ELR (cell line): ENCODE results near the gene TMEM108.

Experiments used
- DNase-seq: peaks from one replicate; pipeline ENCODE4 v3.0.0-alpha.2; 2015; ENCODE audit warnings: low read depth

Gene TMEM108

DNA sequence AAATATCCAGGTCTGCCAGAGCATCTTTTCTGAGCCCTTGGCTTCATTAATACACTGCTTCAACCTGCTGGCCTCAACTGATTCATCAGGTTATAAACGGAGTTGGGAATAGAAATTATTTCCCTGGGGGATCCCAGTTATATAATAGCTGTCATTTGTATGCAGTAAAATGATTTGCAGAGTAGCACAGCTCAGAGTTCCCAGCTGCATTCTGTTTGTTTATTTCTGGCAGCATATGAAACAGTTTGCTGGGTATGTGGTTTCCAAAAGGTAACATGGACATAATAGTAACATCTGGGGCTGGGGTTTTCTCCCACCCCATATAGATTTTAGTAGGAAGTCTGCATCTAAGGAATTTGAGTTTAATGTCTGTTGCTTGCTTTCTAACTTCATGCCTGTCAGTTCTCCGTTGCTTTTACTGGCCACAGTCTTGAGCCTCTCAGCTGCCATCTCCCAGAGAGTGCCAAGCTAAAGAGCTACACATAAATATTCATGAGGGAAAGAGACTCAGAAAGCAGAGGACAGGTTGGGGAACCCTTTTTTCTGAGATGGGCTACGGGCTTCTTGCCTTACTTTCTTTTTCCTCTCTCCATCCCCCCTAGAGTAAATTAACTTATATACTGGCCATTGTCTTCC, 124.6 kb downstream of the TMEM108 start:
- DNase-seq: no peak

DNA sequence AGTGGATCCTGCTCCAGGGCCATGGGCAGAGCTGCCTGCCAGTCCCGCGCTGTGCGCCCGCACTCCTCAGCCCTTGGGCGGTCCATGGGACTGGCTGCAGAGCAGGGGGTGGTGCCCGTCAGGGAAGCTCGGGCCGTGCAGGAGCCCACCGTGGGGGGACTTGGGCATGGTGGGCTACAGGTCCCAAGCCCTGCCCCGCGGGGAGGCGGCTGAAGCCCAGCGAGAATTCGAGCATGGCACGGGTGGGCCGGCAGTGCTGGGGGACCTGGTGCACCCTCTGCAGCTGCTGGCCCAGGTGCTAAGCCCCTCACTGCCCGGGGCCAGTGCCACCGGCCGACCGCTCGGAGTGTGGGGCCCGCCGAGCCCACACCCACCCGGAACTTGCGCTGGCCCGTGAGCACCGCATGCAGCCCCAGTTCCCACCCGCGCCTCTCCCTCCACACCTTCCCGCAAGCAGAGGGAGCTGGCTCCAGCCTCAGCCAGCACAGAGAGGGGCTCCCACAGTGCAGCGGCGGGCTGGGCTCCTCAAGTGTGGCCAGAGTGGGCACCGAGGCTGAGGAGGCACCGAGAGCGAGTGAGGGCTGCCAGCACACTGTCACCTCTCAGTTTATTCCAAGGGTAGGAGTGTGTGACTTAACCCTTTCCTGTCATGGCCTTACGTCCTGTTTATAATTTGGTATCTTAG, 129.3 kb downstream of the TMEM108 start:
- no peak for DNase-seq

DNA sequence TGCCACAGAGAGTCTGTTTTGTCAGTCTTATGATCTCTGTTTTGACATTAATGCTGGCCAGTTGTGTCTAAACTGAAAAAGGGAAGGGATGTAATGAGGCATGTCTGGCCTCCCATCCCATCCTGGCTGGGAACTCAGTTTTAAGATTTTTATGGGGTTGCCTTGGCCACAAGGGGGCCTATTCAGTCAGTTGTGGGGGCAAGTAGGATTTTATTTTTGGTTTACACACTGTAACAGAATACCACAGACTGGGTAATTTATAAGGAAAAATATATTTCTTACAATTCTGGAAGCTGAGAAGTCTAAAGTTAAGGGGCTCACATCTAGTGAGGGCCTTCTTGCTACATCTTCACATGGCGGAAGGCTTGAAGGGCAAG, 129.8 kb downstream of the TMEM108 start:
- DNase-seq: no peak

DNA sequence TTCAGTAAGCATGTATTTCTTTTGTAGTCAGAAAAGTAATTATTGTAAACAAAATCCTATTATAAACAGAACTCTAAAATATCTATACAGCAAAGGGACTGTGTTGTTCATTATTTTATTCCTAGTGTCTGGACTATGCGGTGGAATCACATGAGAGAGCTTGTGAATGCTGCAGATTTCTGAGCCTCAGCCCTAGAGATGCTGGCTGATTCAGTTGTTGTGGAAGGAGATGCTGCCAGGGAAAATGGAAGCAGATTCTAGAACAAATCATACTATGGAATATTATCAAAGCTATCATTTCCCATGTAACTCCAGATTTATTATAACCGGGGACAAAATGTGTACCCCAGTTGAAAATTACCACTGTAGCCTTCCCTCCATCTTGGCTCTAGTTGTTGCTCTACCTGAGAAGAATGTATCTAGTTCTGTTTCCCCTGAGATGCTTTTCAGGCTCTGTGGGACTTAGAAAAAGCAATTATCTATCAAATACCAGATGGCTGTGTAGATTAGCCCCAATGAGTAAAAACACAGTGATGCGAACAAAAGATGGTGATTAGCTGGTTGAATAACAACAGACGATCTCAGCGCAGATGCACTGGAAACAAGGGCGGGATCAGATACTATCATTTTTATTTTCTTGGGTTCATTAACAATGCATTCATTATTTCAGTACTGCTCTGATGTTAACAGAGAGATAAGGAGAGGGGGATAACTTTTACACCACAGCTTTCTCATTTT, 131.3 kb downstream of the TMEM108 start:
- no peak for DNase-seq

DNA sequence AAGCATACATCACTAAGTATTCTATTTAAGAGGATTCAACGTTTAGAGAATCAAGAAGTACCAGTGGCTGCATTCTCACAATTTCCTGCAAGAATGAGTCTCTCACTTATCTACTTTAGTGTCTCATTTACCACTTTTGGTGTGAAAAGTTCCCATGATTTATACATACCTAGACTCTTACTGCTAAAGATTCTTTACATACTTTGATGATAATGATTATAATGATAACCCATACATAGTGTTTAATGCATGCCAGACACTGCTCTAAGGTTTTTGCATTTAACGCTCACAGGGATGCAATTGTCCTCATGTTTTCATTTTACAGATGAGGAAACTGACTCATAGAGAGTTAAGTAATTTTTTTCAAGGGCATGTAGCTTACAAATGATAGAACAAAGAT, 133.6 kb downstream of the TMEM108 start:
- no peak for DNase-seq

DNA sequence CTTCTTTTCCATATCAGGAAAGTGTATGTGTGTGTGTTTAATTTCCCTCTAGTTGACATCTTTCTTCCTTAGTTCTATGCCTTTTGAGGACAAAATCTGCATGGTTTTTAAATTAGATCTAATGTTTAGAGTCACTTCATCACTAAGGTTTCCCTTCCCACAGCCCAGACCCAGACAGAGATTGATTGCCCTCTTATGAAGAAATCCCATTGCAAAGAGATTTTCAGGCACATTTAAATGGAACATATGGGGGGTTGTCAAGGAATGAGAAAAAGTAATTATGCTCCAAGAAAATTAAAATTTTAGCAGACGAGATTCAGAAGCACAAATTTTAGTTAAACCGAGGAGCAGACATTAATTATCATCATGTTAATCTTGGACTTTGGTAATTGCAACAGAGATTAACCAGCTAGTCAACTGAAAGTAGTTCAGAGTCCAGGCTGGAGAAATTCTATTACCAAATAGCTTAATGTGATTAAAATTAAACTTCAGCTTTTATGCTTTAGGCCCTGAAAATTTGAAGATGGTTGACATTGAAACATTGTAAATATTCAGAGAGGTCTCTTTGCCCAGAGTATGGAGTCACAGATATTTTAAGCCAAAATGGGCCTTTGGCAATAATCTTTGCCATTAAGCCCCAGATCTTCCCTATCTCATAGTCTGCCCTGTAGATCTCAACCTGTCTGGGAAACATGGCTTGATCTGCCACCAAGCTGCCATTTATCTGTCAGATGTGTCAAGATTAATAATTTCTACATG, 143.4 kb downstream of the TMEM108 start:
- no peak for DNase-seq

DNA sequence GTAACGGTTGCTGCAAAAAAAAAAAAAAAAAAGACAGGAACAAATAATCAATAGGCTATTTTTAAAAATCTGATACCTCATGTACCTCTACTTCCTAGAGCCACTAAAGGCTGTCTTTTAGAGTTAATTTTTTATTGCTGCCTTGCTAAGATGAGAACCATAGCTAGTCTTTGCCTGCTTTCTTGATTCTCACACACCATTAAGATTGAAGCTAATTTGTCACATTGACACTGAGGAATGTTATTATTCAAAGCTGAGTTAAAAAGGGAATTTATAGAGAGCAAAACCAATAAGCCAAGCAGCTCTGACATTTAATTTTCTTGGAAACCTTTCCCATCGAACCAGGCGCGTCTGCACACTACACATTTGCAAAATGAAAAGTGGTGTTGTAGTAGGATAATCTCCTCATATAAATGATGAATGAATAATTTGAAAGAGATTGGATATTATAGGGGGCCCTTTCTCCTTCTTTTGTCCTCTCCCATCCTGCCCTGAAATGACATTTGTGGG, 149.7 kb downstream of the TMEM108 start:
- no peak for DNase-seq

DNA sequence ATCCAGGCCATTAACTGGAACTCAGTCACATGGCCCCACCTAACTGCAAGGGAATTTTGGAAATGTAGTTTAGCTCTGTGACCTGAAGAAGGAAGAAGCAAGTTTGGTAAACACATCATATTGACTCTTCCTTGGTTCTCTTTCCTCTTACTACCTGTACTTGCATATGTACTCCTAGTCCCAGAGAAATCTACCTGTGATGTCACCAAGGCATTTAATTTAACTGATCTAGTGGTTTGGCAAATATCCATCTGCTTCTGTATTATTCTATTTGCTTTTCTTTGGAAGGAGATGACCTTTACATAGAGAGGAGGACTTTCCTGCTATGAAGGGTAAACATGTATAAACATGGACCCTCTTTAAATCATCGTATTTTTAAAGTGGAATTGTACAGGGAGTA, 150.8 kb downstream of the TMEM108 start:
- DNase-seq: no peak

DNA sequence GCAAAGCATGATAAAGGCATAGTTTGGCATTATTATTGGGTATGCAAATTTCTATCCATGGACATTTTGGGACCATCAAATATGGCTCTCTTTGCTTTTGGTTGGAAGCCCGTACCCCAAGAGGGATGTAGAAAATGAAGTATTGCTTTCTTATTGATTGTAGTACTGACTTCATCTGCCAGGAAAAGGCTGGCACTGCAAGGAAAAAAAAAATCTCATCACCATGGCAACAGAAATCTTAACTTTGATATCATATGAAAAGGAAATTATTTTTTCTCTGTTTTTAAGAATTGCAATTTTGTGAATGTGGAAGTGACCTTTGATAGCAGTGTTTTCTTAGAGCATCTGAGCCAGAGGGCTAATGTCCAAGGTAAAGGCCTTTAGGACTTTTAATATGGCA, 151.7 kb downstream of the TMEM108 start:
- no peak for DNase-seq

DNA sequence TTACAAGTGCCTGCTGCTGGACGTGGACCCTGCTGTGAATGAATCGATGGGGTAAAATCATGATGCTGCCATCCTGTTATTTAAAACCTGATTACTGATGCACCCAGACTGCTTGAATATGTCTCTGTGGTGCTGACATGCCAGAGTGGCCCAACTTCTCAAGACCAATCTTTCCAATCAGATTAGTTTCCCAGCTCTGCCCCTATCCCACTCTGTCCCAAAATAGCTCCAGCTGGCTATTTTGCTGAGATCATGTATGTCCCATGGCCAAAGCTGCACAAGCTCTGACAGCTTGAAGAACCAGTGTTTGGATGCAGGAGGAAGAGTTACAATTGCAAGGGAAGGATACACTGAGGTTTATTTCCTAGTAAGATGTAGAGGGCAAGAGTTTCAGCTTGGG, 153.6 kb downstream of the TMEM108 start:
- no peak for DNase-seq

DNA sequence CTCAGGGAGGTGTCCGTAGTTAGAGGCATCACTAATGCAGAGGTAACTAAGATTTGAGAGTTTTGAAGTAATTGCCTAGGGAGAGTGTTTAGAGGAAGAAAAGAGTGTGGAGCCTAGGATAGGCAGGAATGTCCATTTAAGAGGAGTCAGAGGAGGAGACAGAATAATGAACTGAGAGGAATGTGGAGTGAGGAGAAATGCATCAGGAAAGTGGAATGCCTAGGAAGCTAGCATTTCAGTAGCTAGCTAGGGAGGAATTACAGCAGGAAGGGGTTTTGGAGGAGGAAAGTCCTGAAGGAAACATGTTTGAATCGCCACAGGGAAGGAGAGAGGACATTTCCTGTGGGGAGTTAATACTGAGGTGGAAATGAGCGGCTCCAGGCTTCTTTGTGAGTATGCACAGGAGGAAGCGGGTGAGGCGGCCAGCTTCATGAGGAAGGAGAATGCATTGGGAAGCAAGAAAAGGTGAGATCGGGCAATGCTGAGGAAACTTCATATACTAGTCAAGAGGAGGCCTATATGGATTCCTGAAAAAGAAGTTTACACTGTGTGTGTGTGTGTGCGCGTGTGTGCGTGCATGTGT, 154.3 kb downstream of the TMEM108 start:
- DNase-seq: no peak

DNA sequence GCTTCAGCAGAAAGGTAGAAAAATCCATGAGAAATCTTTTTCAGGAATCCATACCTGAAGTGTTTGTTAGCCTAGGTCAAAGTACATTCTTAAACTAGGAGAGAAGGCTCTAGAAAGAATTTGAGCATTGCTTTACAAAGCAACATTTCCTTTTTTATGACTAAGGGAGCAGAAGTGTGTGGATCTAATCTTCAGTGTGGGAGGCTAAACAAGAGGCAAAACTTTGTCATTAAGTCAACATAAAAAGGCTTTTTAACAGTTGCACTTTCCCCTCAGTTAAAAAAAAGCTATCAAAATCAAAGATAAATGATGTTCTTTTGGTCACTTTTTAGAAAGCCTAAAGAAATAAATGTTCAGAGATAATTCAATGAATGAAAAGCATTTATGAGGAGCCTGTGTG, 154.8 kb downstream of the TMEM108 start:
- no peak for DNase-seq

DNA sequence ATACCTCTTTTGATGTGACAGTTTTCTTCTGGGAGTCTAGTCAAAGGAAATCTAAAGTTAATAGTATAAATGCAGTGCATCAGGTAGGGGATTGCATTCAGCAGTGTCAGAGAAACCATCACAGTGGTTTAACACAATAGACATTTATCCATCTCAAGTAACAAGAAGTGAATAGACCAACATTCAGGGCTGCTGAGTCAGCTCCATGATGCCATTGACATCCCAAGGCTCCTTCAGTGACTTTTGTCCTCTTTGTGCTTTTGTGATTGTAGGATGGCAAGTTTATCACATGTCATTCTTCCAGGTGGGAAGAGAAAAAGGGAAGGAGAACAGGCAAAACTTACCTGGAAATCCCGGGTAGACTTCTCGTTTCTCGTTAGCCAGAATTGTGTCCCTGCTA, 158.3 kb downstream of the TMEM108 start:
- DNase-seq: no peak

DNA sequence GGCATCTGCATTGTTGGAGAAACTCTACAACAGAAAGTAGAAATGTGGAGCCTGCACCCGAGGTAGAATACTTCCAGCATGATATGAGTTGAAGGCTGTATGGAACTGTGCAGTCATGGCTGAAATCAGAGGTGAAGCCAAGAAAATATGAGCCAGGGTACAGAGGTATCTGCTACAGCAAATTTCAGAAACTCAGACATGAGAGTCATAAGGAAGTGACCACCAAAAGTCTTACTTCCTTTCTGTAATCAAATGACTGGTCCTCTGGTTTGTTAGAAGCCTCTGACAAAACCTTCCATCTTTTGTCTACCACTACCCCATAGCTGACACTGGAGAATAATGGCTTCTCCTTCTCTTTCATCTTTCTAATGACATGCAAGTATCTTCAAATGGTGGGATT, 159.4 kb downstream of the TMEM108 start:
- no peak for DNase-seq

DNA sequence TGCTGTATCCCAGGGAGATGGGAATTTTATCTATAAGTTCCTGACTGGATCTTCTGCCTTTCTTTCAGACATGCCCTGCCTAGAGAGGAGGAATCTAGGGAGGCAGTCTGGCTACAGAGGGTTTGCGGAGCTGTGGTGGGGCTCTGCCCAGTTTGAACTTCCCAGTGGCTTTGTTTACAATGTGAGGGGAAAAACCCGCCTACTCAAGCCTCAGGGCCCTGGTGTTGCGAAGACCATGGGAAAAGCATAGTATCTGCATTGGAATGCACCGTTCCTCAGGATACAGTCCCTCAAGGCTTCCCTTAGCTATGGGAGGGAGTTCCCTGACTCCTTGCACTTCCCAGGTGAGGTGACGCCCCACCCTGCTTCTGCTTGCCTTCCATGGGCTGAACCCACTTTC, 168.7 kb downstream of the TMEM108 start:
- peak; percentile 16 for DNase-seq

DNA sequence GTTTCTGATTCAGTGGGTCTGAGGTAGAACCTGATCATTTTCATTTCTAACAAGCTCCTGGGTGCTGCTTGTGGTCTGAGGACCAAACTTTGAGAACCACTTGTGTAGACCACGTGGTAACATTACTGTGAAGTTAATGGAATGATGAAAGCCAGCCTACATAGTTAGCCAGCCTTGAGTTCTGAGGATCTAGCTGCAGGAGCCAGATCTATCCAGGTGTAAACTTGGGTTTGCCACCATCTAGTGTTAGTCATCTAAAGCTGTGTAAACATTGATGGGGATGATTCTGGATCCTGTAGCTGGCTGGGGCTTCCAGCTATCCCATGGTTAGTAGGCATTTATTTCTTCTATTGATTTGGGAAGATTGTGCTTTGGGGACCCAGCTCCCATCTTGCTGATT, 170.0 kb downstream of the TMEM108 start:
- no peak for DNase-seq

DNA sequence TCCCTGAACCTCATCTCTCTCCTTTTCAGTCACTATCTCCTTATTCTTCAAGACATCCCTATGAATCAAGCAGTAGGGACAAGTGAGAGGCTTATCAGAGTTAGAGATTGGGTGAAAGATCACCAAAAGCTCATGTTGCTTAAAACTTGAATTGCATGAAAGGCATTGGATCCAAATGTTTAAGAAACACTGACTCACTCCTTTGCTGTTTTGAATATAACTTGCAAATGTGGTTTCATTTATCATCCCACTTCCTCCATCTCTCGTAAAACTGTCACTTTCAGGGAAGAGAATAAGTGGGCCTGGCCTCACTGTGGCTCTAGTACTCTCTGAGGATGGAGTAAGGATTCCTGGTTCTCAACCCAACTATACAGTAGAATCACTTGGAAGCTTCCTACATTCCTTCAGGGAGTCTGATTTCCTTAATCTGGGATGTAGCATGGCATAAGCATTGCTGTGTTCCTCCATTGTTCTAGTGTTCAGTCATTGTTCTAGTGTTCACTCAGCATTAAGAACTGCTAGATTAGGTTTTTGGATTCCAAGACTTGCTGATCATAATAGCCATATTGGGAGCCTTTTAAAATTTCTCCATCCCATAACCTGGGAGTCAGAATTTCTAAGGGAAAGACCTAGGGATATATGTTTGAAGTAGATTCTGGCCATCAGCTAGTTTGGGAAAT, 171.8 kb downstream of the TMEM108 start:
- DNase-seq: peak; percentile 53

DNA sequence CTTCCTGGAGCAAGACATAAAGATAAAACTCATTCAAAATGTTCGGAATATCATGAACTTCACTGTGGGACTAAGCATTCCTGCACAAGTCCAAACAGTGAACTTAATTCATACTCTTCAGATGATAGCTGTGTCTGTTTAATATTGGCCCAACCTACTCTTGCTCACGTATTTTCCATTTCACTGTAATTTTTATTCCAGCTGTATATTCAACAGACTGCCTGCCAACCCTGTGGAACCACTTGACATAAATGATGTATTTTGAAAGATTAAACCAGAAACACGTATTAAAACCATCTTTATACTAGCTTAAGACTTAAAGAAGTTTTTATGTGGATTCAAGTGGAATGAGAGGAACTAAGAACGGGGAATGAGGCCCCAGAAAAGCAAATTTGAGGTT, 172.5 kb downstream of the TMEM108 start:
- DNase-seq: no peak

DNA sequence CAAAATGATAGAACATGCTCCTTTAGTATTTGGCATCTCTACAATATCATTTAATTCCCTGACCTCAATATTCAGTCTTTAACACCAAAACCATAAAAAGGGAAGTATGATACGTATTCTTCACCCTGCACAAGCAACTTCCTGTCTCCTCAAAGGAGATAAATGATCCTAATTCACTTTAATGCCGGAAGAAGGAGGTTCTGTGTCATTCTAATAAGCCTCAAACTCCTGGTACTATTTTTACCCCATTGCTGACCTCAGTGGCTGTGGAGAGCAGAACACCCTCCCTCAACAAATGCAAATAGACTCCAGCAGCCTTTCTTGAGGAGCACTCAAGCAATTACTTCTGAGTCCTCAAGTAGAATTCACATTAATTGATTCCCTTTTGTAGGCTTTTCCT, 173.3 kb downstream of the TMEM108 start:
- DNase-seq: no peak

DNA sequence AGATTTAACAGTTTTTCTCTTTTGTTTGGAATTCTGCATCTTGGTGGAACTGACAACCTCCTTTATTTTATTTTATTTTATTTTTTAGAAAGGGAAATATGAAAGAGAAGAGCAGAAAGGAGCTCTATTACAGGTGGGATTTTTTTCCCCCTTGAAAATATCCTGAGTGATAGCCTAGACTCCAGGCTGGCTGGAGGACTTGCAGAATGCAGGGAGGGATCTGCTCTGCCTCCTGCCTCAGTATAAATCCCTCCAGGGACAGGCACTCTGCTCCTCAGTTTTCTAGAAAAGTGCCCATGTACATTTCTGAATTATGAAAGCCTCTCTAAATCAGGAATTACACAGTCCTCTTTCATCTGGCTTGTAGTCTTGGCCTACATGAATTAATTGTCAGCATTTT, 173.7 kb downstream of the TMEM108 start:
- no peak for DNase-seq

DNA sequence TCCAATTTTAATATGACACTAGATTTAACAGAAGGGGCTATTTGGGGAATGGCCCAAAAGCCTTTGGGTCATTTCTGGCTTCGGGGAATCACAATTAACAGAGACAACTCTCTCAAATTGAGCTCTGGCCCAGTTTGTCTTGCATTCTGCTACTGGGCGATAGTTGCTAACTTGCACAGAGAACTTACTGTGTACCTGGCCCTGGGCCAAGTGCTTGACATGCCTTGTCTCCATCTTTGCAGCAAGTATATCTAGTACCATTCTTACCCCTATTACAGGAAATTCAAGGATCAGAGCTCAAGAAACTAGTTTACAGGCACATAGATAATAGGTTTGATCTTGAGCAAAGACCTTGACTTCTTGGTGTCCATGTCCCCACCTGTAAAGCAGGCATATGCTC, 175.7 kb downstream of the TMEM108 start:
- DNase-seq: no peak

DNA sequence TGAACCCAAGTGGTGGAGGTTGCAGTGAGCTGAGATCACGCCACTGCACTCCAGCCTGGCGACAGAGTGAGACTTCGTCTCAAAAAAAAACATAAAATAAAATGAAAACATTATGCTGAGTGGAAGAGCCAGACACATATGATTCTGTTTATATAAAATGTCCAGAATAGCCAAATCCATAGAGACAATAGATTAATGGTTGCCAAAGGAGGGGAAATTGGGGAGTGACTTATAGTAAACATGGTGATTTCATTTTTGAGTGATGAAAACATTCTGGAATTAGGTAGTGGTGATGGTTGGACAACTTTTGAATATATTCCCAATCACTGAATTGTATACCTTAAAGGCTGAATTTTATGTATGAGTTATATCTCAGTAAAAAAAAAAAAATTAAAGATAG, 189.6 kb downstream of the TMEM108 start:
- DNase-seq: no peak
